Suppressor macrophage treated with lipopolysaccharide for 4 hours (primary cell): ENCODE data around the gene PYGB.
A peak's percentile ranks its signal among the peaks of the same experiment; 100 is the strongest.

Source experiments
- DNase-seq: peaks from one replicate; pipeline ENCODE4 v3.0.0-alpha.2; 2020

PYGB gene

GRCh38 chr20:25216199-25216945, 31.5 kb upstream of the PYGB start:
- DNase-seq, result no peak

- no peak for DNase-seq
Observed at GRCh38 chr20:25217161-25218108, 30.4 kb upstream of the PYGB start.

- no peak for DNase-seq
Observed at GRCh38 chr20:25218109-25218486, 29.8 kb upstream of the PYGB start.

GRCh38 chr20:25218492-25218891, 29.4 kb upstream of the PYGB start:
- DNase-seq, result no peak

- no peak for DNase-seq
Observed at GRCh38 chr20:25219365-25219764, 28.5 kb upstream of the PYGB start.

- DNase-seq, result no peak
Observed at GRCh38 chr20:25220021-25220730, 27.7 kb upstream of the PYGB start.

- DNase-seq, result no peak
Observed at GRCh38 chr20:25220810-25221591, 26.9 kb upstream of the PYGB start.

- no peak for DNase-seq
Observed at GRCh38 chr20:25221592-25222460, 26.1 kb upstream of the PYGB start.

GRCh38 chr20:25222461-25223178, 25.3 kb upstream of the PYGB start:
- DNase-seq, result no peak

- no peak for DNase-seq
Observed at GRCh38 chr20:25223179-25223661, 24.7 kb upstream of the PYGB start.

- DNase-seq, result no peak
Observed at GRCh38 chr20:25223765-25224720, 23.8 kb upstream of the PYGB start.

GRCh38 chr20:25224941-25225340, 22.9 kb upstream of the PYGB start:
- no peak for DNase-seq

- no peak for DNase-seq
Observed at GRCh38 chr20:25225642-25226432, 22.0 kb upstream of the PYGB start.

- peak; percentile 40 for DNase-seq
Observed at GRCh38 chr20:25226433-25227316, 21.2 kb upstream of the PYGB start.

GRCh38 chr20:25227317-25227831, 20.5 kb upstream of the PYGB start:
- no peak for DNase-seq

GRCh38 chr20:25229486-25230165, 18.3 kb upstream of the PYGB start:
- DNase-seq, result no peak
